Parathyroid adenoma (tissue), 2 donors: ENCODE measurements around the gene DGKI.

ENCODE experiments used
- H2AFZ ChIP-seq: fragments of 300-600 bp; sonication (generic); one replicate; pipeline ENCODE4 v1.7.0; 2017; ENCODE audit warnings: antibody characterized with exemption, mild to moderate bottlenecking
- H3K27ac ChIP-seq: fragments of 300-600 bp; sonication (generic); one replicate; pipeline ENCODE4 v1.7.0; 2017
- H3K27me3 ChIP-seq: fragments of 300-600 bp; sonication (generic); one replicate; pipeline ENCODE4 v1.7.0; 2017; ENCODE audit warnings: low read length; ENCODE audit not compliant: control insufficient read depth, insufficient read depth
- H3K36me3 ChIP-seq: fragments of 300-600 bp; sonication (generic); one replicate; pipeline ENCODE4 v1.7.0; 2017; ENCODE audit warnings: low read length; ENCODE audit not compliant: control insufficient read depth, insufficient read depth
- H3K4me1 ChIP-seq: fragments of 300-600 bp; sonication (generic); one replicate; pipeline ENCODE4 v1.7.0; 2017; ENCODE audit warnings: control low read depth
- H3K4me2 ChIP-seq: fragments of 300-600 bp; sonication (generic); one replicate; pipeline ENCODE4 v1.7.0; 2017; ENCODE audit warnings: low read length
- H3K4me3 ChIP-seq: fragments of 300-600 bp; sonication (generic); one replicate; pipeline ENCODE4 v1.7.0; 2017; ENCODE audit warnings: low read depth, low read length
- H3K79me2 ChIP-seq: fragments of 300-600 bp; sonication (generic); one replicate; pipeline ENCODE4 v1.7.0; 2017; ENCODE audit warnings: control low read depth
- H3K9ac ChIP-seq: fragments of 300-600 bp; sonication (generic); one replicate; pipeline ENCODE4 v1.7.0; 2017; ENCODE audit warnings: mild to moderate bottlenecking
- H3K9me3 ChIP-seq: fragments of 300-600 bp; sonication (generic); one replicate; pipeline ENCODE4 v1.7.0; 2017; ENCODE audit warnings: low read length; ENCODE audit not compliant: control insufficient read depth
- CTCF ChIP-seq: fragments of 300-600 bp; sonication (generic); IDR thresholded peaks from one replicate; pipeline ENCODE4 v1.7.0; 2017; ENCODE audit warnings: antibody characterized with exemption, mild to moderate bottlenecking
- donor health status: primary hyperparathyroidism.

The DGKI gene

DNA sequence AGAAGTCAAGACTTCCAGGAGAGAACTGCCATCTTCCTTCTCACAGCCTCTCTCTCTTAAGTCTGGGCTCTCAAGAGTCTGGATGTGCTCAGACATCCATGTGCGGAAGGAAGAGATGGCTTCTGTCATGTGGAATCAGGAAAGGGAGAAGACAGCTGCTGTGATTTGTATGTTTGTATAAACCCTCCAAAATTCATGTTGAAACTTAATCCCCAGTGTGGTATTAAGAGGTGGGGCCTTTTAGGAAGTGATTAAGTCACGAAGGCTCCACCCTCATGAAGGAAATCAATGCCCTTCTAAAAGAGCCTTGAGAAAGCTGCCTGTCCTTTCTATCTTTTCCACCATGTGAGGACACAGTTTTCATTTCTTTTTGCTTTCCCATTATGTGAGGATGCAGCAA lies 429.3 kb downstream of the DGKI start:
- H3K9ac ChIP-seq: no peak overlapping the region
- H2AFZ ChIP-seq: no peak overlapping the region
- no peaks in the 10 kb centered on the region for H3K9me3 ChIP-seq
- H3K79me2 ChIP-seq: no peaks in the 10 kb centered on the region
- no peak overlapping the region for H3K4me3 ChIP-seq
- H3K36me3 ChIP-seq: no peaks in the 10 kb centered on the region
- H3K27me3 ChIP-seq: no peaks in the 10 kb centered on the region
- no peaks in the 10 kb centered on the region for H3K4me1 ChIP-seq
- no peak overlapping the region for H3K4me2 ChIP-seq
- no peak for TF ChIP-seq CTCF
- H3K27ac ChIP-seq: no peak overlapping the region

DNA sequence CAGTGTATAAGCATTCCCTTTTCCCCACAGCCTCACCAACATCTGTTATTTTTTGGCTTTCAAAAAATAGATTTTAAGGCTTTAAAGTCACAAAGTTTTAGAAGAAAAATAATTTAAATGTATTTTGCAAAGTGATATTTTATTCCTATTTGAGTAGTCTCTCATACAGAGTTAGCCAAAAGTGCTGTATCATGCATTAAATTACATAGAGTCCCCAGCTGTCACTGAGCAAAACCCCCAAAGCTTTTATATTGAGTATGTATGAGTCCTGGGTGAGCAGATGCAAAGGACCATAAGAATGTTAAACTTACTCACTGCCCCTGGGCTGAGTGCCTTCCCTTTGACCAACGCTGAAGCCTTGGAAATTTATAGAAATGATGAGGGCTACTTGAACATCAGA lies 432.9 kb downstream of the DGKI start:
- H3K79me2 ChIP-seq: no peaks in the 10 kb centered on the region
- no peak overlapping the region for H3K4me2 ChIP-seq
- H3K27me3 ChIP-seq: no peaks in the 10 kb centered on the region
- H3K9me3 ChIP-seq: no peaks in the 10 kb centered on the region
- H3K4me1 ChIP-seq: no peaks in the 10 kb centered on the region
- TF ChIP-seq CTCF: no peak
- no peak overlapping the region for H3K4me3 ChIP-seq
- H2AFZ ChIP-seq: no peak overlapping the region
- no peak overlapping the region for H3K27ac ChIP-seq
- no peak overlapping the region for H3K9ac ChIP-seq
- H3K36me3 ChIP-seq: no peaks in the 10 kb centered on the region

DNA sequence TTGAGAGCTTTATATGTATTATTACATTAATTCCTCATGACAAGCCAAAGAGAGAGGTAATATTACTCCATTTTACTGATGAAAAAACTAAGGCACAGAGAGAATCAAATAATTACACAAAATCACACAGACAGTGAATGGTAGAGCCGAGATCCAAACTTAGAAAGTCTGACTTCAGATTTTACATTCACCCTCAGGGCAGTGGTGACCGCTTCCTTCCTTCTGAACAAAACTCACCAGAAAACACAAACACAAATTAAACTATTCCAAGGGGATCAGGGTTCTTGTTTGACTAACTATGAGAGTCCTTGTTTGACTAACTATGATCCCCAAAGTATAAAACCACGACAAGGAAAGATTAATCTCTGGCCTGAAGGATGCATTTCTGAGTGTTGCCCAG lies 435.3 kb downstream of the DGKI start:
- no peak for TF ChIP-seq CTCF
- H3K4me2 ChIP-seq: no peak overlapping the region

DNA sequence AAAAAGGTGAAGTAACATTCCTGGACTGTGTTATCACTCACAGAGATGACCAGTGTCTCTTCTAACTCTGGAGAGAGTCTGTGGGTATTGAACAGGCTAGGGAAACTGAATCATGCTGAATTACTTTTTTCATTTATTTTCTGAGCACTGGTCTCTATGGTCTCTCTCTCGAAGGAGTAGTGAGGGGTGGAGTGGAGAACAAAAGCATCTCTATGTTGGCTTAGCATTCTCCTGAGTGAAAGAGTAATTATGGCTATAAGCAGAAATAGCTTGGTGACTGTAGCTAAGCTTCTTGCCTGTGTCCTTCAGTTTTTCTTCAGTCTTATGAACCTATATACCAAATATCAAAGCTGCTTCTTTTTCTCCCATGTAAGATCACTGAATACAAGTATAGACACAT lies 438.6 kb downstream of the DGKI start:
- no peaks in the 10 kb centered on the region for H3K36me3 ChIP-seq
- H3K9ac ChIP-seq: no peak overlapping the region
- no peaks in the 10 kb centered on the region for H3K27me3 ChIP-seq
- H2AFZ ChIP-seq: no peak overlapping the region
- H3K79me2 ChIP-seq: no peaks in the 10 kb centered on the region
- H3K4me2 ChIP-seq: no peak overlapping the region
- H3K4me1 ChIP-seq: no peaks in the 10 kb centered on the region
- no peak overlapping the region for H3K4me3 ChIP-seq
- TF ChIP-seq CTCF: no peak
- H3K27ac ChIP-seq: no peak overlapping the region
- no peaks in the 10 kb centered on the region for H3K9me3 ChIP-seq

More for the DNA sequence above, 435.3 kb downstream of the DGKI start:
- Histone ChIP-seq H3K4me1 (no peaks in the 10 kb centered on the region), H3K27ac (no peak overlapping the region), H3K79me2 (no peaks in the 10 kb centered on the region), H3K36me3 (no peaks in the 10 kb centered on the region), H3K27me3 (no peaks in the 10 kb centered on the region), H2AFZ (no peak overlapping the region), H3K9me3 (no peaks in the 10 kb centered on the region), H3K4me3 (no peak overlapping the region), H3K9ac (no peak overlapping the region)

- H3K27ac ChIP-seq: no peak overlapping the region
- no peak for TF ChIP-seq CTCF
- H3K27me3 ChIP-seq: no peaks in the 10 kb centered on the region
- H3K4me2 ChIP-seq: no peak overlapping the region
- no peaks in the 10 kb centered on the region for H3K4me1 ChIP-seq
- no peak overlapping the region for H2AFZ ChIP-seq
- no peaks in the 10 kb centered on the region for H3K9me3 ChIP-seq
- no peak overlapping the region for H3K9ac ChIP-seq
- no peaks in the 10 kb centered on the region for H3K36me3 ChIP-seq
- no peak overlapping the region for H3K4me3 ChIP-seq
- H3K79me2 ChIP-seq: no peaks in the 10 kb centered on the region
Observed at GRCh38 chr7:137407078-137407477, 439.7 kb downstream of the DGKI start.
